ENCODE results near the gene EPHA2. TPM values are rescaled to one million over a fixed set of nuclear protein-coding genes. Genes with fewer than 3 reads are reported as not detected.

The EPHA2 gene
- total RNA-seq, 1 donor from 2014 or later: 76.3 TPM

DNA sequence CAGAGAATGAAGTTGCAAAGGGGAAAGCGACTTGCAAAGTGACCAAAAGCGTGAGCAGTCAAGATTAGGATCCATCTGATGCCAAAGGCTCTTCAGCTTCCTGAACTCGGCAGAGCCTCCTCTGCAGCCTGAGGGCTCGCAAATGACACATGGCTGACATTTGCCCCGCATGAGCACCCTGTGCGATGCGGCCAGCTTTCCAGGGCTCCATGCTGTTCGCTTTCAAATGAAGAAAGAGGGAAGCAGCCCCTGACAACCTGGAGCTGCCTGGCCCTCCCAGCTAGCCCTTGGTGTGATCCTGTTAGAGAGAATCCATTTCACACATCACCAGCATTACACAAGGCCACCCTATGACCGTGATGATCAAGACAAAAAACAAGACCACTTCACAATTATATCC, 62.3 kb downstream of the EPHA2 start:
- no peak for DNase-seq (ENCODE audit: low spot score in 2 of 2, unreplicated experiment in 2 of 2)
- Mint-ChIP-seq H3K27me3 (ENCODE audit: low read depth) (no peaks in the 10 kb centered on the region), H3K4me3 (no peak overlapping the region), H3K4me1 (peaks cover 10% of the 10 kb centered on the region), H3K9me3 (no peaks in the 10 kb centered on the region), H3K27ac (peak overlapping the region; percentile 22), H3K36me3 (no peaks in the 10 kb centered on the region)
- TF ChIP-seq, protein P1, sequence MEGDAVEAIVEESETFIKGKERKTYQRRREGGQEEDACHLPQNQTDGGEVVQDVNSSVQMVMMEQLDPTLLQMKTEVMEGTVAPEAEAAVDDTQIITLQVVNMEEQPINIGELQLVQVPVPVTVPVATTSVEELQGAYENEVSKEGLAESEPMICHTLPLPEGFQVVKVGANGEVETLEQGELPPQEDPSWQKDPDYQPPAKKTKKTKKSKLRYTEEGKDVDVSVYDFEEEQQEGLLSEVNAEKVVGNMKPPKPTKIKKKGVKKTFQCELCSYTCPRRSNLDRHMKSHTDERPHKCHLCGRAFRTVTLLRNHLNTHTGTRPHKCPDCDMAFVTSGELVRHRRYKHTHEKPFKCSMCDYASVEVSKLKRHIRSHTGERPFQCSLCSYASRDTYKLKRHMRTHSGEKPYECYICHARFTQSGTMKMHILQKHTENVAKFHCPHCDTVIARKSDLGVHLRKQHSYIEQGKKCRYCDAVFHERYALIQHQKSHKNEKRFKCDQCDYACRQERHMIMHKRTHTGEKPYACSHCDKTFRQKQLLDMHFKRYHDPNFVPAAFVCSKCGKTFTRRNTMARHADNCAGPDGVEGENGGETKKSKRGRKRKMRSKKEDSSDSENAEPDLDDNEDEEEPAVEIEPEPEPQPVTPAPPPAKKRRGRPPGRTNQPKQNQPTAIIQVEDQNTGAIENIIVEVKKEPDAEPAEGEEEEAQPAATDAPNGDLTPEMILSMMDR (IDR thresholded peaks at IDR 0.05; ENCODE audit: unreplicated experiment): no peak

DNA sequence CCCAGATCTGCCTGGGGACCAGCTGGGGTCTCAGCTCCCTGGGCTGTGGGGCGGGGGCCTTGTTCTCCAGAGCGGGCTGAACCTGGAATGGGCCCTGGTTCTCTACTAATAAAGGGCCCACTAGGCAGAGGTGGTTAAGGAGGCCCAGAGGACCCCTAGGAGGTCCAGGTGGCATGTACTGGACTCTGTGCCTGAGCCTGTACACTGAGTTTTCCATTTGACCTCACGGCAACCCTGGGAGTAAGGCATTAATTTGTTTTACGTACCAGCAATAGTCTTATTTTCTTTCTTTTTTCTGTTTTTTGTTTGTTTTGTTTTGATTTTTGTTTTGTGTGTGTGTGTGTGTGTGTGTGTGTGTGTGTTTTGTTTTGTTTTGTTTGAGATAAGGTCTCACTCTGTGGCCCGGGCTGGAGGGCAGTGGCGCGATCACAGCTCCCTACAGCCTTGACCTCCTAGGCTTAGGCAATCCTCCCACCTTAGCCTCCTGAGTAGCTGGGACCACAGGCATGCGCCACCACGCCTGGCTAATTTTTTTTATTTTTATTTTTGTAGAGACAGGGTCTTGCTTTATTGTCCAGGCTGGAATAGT, 62.9 kb downstream of the EPHA2 start:
- Mint-ChIP-seq H3K4me3 (no peak overlapping the region), H3K36me3 (no peaks in the 10 kb centered on the region), H3K27ac (no peak overlapping the region), H3K27me3 (ENCODE audit: low read depth) (no peaks in the 10 kb centered on the region), H3K4me1 (peaks cover 13% of the 10 kb centered on the region), H3K9me3 (no peaks in the 10 kb centered on the region)
- TF ChIP-seq, protein P1 (IDR thresholded peaks at IDR 0.05; ENCODE audit: unreplicated experiment): no peak
- DNase-seq (ENCODE audit: low spot score in 2 of 2, unreplicated experiment in 2 of 2): no peak

DNA sequence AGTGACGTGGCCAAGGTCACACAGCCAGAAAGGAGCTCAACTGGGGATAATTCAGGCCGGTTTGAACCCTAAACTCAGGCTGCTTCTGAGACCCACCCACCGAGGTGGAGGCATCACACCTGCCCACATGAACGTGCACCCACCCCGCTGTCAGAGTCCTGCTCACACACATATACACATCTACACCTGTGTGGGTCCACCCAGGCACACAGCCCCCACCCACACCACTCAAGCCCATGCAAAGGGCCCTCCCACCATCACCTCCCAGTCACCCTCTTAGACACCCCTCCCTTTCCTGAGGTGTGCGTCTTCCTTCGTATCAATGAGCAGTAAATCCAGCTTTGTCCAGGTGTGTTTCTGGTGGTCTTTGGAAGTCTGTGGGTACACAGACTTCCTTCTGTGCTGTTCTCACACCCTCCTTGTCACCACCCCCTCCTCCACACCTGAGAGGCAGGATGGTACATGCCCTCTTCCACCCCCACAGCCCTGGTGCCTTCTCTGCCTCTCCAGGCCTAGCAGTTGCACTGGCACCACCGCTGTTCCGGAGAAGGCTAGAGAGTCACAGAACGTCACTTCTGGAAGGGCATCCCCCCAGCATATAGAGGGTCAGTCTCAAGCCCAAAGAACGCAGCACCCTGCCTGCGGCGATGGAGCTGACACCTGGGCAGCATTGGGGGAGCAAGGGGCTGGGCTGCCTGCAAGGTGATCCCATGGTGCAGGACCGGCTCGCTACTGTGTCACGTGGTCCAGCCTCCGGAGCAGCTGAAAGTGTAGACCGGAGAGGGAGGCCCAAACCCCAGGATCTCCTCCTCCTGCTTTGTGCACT, 63.6 kb downstream of the EPHA2 start:
- H3K9me3 Mint-ChIP-seq: no peaks in the 10 kb centered on the region
- no peaks in the 10 kb centered on the region for H3K36me3 Mint-ChIP-seq
- no peaks in the 10 kb centered on the region for H3K27me3 Mint-ChIP-seq (ENCODE audit: low read depth)
- no peak overlapping the region for H3K4me3 Mint-ChIP-seq
- no peak overlapping the region for H3K27ac Mint-ChIP-seq
- DNase-seq (ENCODE audit: low spot score in 2 of 2, unreplicated experiment in 2 of 2): no peak
- H3K4me1 Mint-ChIP-seq: peaks cover 15% of the 10 kb centered on the region
- TF ChIP-seq, protein P1 (IDR thresholded peaks at IDR 0.05; ENCODE audit: unreplicated experiment): no peak

DNA sequence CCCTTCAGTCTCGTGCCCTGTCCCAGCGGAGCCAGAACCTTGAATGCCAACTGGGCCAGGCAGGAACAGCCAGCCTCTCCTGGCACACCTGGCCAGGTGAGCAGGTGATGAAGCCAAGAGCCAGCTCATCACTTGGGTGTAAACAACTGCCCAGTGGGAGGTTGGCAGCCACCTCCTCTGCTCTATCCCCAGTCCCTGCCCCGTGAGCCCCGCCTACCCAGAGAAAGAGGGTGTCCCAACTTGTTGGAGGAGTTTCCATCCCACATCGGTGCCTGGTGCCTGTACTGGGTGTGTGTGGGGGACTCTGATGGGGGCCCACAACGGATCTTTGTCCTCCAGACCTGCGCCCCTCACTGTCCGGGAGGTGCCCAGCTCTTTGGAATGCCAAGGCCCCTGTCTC, 64.6 kb downstream of the EPHA2 start:
- Mint-ChIP-seq H3K4me3 (no peak overlapping the region), H3K36me3 (no peaks in the 10 kb centered on the region)
- DNase-seq (ENCODE audit: low spot score in 2 of 2, unreplicated experiment in 2 of 2): no peak

DNA sequence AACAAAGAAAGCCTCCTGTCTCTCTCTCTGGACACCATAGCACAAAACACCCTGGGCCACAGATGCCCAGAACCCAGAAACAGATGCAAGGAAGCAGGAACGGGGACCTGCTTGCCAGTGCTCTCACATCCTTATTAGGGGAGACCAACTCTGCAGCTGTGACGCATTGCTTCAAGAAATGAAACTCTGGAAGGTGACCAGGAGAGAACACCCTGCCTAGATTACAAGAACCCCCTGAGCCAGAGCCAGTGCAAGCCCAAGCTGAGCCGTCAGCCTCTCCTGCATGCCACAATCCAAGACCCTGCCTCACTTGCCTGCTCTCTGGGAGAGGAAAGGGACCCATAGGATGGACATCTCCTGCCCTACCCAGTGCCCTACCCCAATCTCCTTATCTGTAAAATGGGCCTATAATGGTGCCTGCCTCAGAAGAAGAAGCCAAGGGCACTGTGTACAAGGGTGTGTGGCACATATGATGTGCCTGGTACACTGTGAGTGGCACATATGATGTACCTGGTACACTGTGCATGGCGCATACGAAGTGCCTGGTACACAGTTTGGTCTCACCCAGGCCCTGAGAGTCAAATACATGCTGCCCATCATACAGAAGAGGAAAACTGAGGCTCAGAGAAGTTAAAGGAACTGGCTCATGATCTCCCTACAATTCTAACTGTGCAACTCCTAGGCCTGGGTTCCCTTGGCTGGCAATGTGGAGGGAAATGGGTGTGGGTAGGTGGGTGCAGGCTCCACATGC, 65.6 kb downstream of the EPHA2 start:
- Mint-ChIP-seq H3K27ac (no peak overlapping the region), H3K9me3 (no peaks in the 10 kb centered on the region), H3K4me3 (no peak overlapping the region), H3K4me1 (peaks cover 14% of the 10 kb centered on the region), H3K36me3 (no peaks in the 10 kb centered on the region), H3K27me3 (ENCODE audit: low read depth) (no peaks in the 10 kb centered on the region)
- no peak for DNase-seq (ENCODE audit: low spot score in 2 of 2, unreplicated experiment in 2 of 2)
- TF ChIP-seq, protein P1 (IDR thresholded peaks at IDR 0.05; ENCODE audit: unreplicated experiment): no peak

More for the DNA sequence above, 64.6 kb downstream of the EPHA2 start:
- Mint-ChIP-seq H3K27me3 (ENCODE audit: low read depth) (no peaks in the 10 kb centered on the region), H3K27ac (no peak overlapping the region), H3K9me3 (no peaks in the 10 kb centered on the region), H3K4me1 (peaks cover 13% of the 10 kb centered on the region)
- TF ChIP-seq, protein P1 (IDR thresholded peaks at IDR 0.05; ENCODE audit: unreplicated experiment): no peak
